GM23338 (cell line): ENCODE data around the gene UPK1B.

Experiments
- EZH2 ChIP-seq: fragments of 200-600 bp; sonication (generic); IDR thresholded peaks from one replicate; pipeline ENCODE4 v1.8.0; 2017; ENCODE audit warnings: antibody characterized with exemption, mild to moderate bottlenecking, low read depth; ENCODE audit not compliant: unreplicated experiment
- JUNB ChIP-seq: IDR thresholded peaks from one replicate; pipeline ENCODE4 v1.6.1; 2016; ENCODE audit warnings: antibody characterized with exemption; ENCODE audit not compliant: unreplicated experiment
- POLR2AphosphoS5 ChIP-seq: IDR thresholded peaks from 2 replicates; pipeline ENCODE4 v1.6.1; 2016; ENCODE audit warnings: antibody characterized with exemption, low read depth
- ZNF114 ChIP-seq: fragments of 250-450 bp; sonication (Bioruptor Pico); IDR thresholded peaks from 2 replicates; pipeline ENCODE4 v1.5.0; 2020; ENCODE audit warnings: mild to moderate bottlenecking, moderate library complexity
- TF ChIP-seq, protein P1 (sequence below), 2 experiments: fragments of 200-600 bp in 1 of 2; sonication (generic) in 1 of 2; conservative IDR thresholded peaks; 2 replicates each; pipeline versions ENCODE4 v1.5.1 to v1.6.1; 2016 to 2017; ENCODE audit warnings: antibody characterized with exemption in 2 of 2, low read depth in 2 of 2, mild to moderate bottlenecking in 2 of 2, moderate library complexity in 1 of 2
- TF ChIP-seq, protein P2 (sequence below): IDR thresholded peaks from one replicate; pipeline ENCODE4 v1.6.1; 2018; ENCODE audit warnings: antibody characterized with exemption; ENCODE audit not compliant: unreplicated experiment
- TF ChIP-seq, protein P3 (sequence below): IDR thresholded peaks from 2 replicates; pipeline ENCODE4 v1.6.1; 2016; ENCODE audit warnings: antibody characterized with exemption

DNA sequence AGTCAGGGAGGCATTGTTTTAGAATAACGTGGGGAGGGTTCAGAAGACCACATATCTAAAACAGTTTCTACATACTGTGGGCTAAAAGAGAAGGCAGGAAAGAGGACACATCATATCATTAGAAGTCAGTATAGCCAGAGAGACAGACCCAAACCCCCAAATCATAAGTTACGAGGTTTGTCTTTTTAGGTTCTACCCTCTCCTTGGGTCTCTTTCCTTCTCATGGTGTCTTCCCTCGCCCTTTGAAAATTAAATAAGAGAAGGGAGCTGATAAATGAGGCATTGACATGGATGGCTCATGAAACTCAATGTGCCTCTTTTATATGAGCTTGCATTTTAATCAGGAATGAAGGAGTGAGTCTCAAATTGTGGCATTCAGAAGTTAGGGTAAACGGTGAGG lies 3.4 kb downstream of the UPK1B start:
- TF ChIP-seq, protein P1, sequence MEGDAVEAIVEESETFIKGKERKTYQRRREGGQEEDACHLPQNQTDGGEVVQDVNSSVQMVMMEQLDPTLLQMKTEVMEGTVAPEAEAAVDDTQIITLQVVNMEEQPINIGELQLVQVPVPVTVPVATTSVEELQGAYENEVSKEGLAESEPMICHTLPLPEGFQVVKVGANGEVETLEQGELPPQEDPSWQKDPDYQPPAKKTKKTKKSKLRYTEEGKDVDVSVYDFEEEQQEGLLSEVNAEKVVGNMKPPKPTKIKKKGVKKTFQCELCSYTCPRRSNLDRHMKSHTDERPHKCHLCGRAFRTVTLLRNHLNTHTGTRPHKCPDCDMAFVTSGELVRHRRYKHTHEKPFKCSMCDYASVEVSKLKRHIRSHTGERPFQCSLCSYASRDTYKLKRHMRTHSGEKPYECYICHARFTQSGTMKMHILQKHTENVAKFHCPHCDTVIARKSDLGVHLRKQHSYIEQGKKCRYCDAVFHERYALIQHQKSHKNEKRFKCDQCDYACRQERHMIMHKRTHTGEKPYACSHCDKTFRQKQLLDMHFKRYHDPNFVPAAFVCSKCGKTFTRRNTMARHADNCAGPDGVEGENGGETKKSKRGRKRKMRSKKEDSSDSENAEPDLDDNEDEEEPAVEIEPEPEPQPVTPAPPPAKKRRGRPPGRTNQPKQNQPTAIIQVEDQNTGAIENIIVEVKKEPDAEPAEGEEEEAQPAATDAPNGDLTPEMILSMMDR (conservative IDR thresholded peaks at IDR 0.05; ENCODE audit: low read depth in 2 of 2), result no peak
- TF ChIP-seq JUNB (no peak), EZH2 (no peak), ZNF114 (CRISPR knock-in tag) (no peak), POLR2AphosphoS5 (no peak)
- TF ChIP-seq, protein P2, sequence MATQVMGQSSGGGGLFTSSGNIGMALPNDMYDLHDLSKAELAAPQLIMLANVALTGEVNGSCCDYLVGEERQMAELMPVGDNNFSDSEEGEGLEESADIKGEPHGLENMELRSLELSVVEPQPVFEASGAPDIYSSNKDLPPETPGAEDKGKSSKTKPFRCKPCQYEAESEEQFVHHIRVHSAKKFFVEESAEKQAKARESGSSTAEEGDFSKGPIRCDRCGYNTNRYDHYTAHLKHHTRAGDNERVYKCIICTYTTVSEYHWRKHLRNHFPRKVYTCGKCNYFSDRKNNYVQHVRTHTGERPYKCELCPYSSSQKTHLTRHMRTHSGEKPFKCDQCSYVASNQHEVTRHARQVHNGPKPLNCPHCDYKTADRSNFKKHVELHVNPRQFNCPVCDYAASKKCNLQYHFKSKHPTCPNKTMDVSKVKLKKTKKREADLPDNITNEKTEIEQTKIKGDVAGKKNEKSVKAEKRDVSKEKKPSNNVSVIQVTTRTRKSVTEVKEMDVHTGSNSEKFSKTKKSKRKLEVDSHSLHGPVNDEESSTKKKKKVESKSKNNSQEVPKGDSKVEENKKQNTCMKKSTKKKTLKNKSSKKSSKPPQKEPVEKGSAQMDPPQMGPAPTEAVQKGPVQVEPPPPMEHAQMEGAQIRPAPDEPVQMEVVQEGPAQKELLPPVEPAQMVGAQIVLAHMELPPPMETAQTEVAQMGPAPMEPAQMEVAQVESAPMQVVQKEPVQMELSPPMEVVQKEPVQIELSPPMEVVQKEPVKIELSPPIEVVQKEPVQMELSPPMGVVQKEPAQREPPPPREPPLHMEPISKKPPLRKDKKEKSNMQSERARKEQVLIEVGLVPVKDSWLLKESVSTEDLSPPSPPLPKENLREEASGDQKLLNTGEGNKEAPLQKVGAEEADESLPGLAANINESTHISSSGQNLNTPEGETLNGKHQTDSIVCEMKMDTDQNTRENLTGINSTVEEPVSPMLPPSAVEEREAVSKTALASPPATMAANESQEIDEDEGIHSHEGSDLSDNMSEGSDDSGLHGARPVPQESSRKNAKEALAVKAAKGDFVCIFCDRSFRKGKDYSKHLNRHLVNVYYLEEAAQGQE, result no peak
- TF ChIP-seq, protein P3, sequence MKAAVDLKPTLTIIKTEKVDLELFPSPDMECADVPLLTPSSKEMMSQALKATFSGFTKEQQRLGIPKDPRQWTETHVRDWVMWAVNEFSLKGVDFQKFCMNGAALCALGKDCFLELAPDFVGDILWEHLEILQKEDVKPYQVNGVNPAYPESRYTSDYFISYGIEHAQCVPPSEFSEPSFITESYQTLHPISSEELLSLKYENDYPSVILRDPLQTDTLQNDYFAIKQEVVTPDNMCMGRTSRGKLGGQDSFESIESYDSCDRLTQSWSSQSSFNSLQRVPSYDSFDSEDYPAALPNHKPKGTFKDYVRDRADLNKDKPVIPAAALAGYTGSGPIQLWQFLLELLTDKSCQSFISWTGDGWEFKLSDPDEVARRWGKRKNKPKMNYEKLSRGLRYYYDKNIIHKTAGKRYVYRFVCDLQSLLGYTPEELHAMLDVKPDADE, result no peak
